Lower lobe of right lung (tissue), 2 donors: ENCODE data around the gene HMGN3. TPM values are rescaled to one million over a fixed set of nuclear protein-coding genes. Genes with fewer than 3 reads are reported as not detected.

ENCODE experiments used
- ATAC-seq, 2 donors: fragments of 200-7000 bp; cut with Tn5 transposase; one replicate each; pipeline ENCODE4 v1.9.1; 2020 to 2022; ENCODE audit warnings: mild to moderate bottlenecking in 2 of 2, moderate library complexity in 2 of 2
- DNase-seq: peaks from one replicate; pipeline ENCODE4 v3.0.0-alpha.2; 2020
- H3K27ac ChIP-seq: fragments of 200-600 bp; one replicate; pipeline ENCODE4 v1.8.0; 2022
- H3K27me3 ChIP-seq: fragments of 200-600 bp; one replicate; pipeline ENCODE4 v1.8.0; 2022; ENCODE audit warnings: low read depth
- H3K36me3 ChIP-seq: fragments of 200-600 bp; one replicate; pipeline ENCODE4 v1.8.0; 2022; ENCODE audit warnings: mild to moderate bottlenecking
- H3K4me1 ChIP-seq: fragments of 200-600 bp; one replicate; pipeline ENCODE4 v1.8.0; 2022
- H3K4me3 ChIP-seq: fragments of 200-600 bp; one replicate; pipeline ENCODE4 v1.8.0; 2022; ENCODE audit warnings: mild to moderate bottlenecking
- H3K9me3 ChIP-seq: fragments of 200-600 bp; one replicate; pipeline ENCODE4 v1.8.0; 2022
- CTCF ChIP-seq: fragments of 200-600 bp; IDR thresholded peaks from one replicate; pipeline ENCODE4 v1.8.0; 2022; ENCODE audit warnings: antibody characterized with exemption, mild to moderate bottlenecking
- intact Hi-C: fragments of 100-400 bp; cut with DNase I; formaldehyde crosslinking; loops from one replicate; pipeline ENCODE4 v1.11.0; 2022
- total RNA-seq: library from RNA; stranded (reverse); fragmentation: NEBNext Ultra II Directional; extraction: Animal tissue kit (Norgen Biotek cat#: 25700); gene quantifications from one replicate; pipeline ENCODE4 v1.2.1, GENCODE V29; 2021
- donor health status: DM: no; HTN: yes; CAD: no; lungs with severe emphysema.

HMGN3 gene
- total RNA-seq, 1 donor from 2014 or later: 98.7 TPM

- Histone ChIP-seq H3K36me3 (no peaks in the 10 kb centered on the region), H3K27me3 (no peaks in the 10 kb centered on the region), H3K4me1 (peaks cover 28% of the 10 kb centered on the region), H3K9me3 (no peaks in the 10 kb centered on the region), H3K4me3 (no peak overlapping the region), H3K27ac (no peak overlapping the region)
- intact Hi-C loops: loop anchor here (10.0 kb wide), 1 partner anchor 147 kb away; no protein-coding TSS in a partner anchor
- ATAC-seq: no peak
- DNase-seq: no peak
- TF ChIP-seq CTCF: no peak
Observed at GRCh38 chr6:79231666-79232065, 2.8 kb downstream of the HMGN3 start.

- no peaks in the 10 kb centered on the region for H3K36me3 ChIP-seq
- TF ChIP-seq CTCF: no peak
- H3K27ac ChIP-seq: no peak overlapping the region
- no peaks in the 10 kb centered on the region for H3K27me3 ChIP-seq
- no peak overlapping the region for H3K4me3 ChIP-seq
- DNase-seq: no peak
- intact Hi-C loops: loop anchor here (10.0 kb wide), 1 partner anchor 146 kb away; no protein-coding TSS in a partner anchor
- H3K4me1 ChIP-seq: peaks cover 28% of the 10 kb centered on the region
- ATAC-seq: no peak
- H3K9me3 ChIP-seq: no peaks in the 10 kb centered on the region
Observed at GRCh38 chr6:79231101-79231500, 3.4 kb downstream of the HMGN3 start.

- DNase-seq: no peak
- no peaks in the 10 kb centered on the region for H3K27me3 ChIP-seq
Observed at GRCh38 chr6:79230149-79230548, 4.3 kb downstream of the HMGN3 start.

GRCh38 chr6:79227445-79227844 is 7.0 kb downstream of the HMGN3 start:
- Histone ChIP-seq H3K27me3 (no peaks in the 10 kb centered on the region), H3K36me3 (no peaks in the 10 kb centered on the region), H3K9me3 (no peaks in the 10 kb centered on the region), H3K4me1 (peaks cover 15% of the 10 kb centered on the region), H3K27ac (no peak overlapping the region), H3K4me3 (no peak overlapping the region)
- TF ChIP-seq CTCF: no peak
- DNase-seq: no peak
- intact Hi-C loops: no loop called here
- ATAC-seq: no peak

More at GRCh38 chr6:79230149-79230548, 4.3 kb downstream of the HMGN3 start:
- H3K4me1 ChIP-seq: peaks cover 27% of the 10 kb centered on the region
- TF ChIP-seq CTCF: no peak
- no peak overlapping the region for H3K4me3 ChIP-seq
- H3K27ac ChIP-seq: no peak overlapping the region
- intact Hi-C loops: loop anchor here (10.0 kb wide), 1 partner anchor 145 kb away; no protein-coding TSS in a partner anchor
- ATAC-seq: no peak
- no peaks in the 10 kb centered on the region for H3K9me3 ChIP-seq
- H3K36me3 ChIP-seq: no peaks in the 10 kb centered on the region

- Histone ChIP-seq H3K9me3 (no peaks in the 10 kb centered on the region), H3K27me3 (no peaks in the 10 kb centered on the region), H3K4me3 (no peak overlapping the region), H3K27ac (no peak overlapping the region), H3K4me1 (peaks cover 10% of the 10 kb centered on the region), H3K36me3 (no peaks in the 10 kb centered on the region)
- intact Hi-C loops: no loop called here
- ATAC-seq (no peak), DNase-seq (no peak)
- no peak for TF ChIP-seq CTCF
Observed at GRCh38 chr6:79226660-79227059, 7.8 kb downstream of the HMGN3 start.
